GM18507 (cell line): ENCODE data around the gene VPS26C.
"Not testable (repeated sequence)": the region's sequence is repeated elsewhere in the genome, so short reads cannot be mapped to it uniquely, and the experiment has no call there.

Experiments used
- DNase-seq: peaks from one replicate; pipeline ENCODE4 v3.0.0; 2011; ENCODE audit warnings: low read depth; ENCODE audit not compliant: insufficient read length; ENCODE audit errors: extremely low spot score
- FAIRE-seq: peaks from 2 replicates; lab custom pipeline; 2011; peaks lifted over from hg19 to GRCh38; lab: Jason Lieb, UNC

The VPS26C gene

GRCh38 chr21:37267269-37268185, at the start of gene VPS26C:
Gene VPS26C (minus strand): TSS chr21:37267334. CDS start chr21:37267294, 40 bp downstream.
- peak; percentile 85 for DNase-seq
- FAIRE-seq = peak; percentile 99

GRCh38 chr21:37316072-37316471, 48.9 kb upstream of the VPS26C start:
- not testable (repeated sequence) for DNase-seq, FAIRE-seq

GRCh38 chr21:37300114-37300751, 33.1 kb upstream of the VPS26C start:
- DNase-seq (no peak), FAIRE-seq (no peak)

GRCh38 chr21:37297364-37297763, 30.2 kb upstream of the VPS26C start:
- FAIRE-seq (no peak), DNase-seq (no peak)

GRCh38 chr21:37294679-37295078, 27.5 kb upstream of the VPS26C start:
- FAIRE-seq = no peak

GRCh38 chr21:37292941-37293340, 25.8 kb upstream of the VPS26C start:
- DNase-seq (no peak), FAIRE-seq (no peak)

More at GRCh38 chr21:37294679-37295078, 27.5 kb upstream of the VPS26C start:
- no peak for DNase-seq

- FAIRE-seq = no peak
- no peak for DNase-seq
Measured at GRCh38 chr21:37292041-37292440, 24.9 kb upstream of the VPS26C start.

- not testable (repeated sequence) for DNase-seq, FAIRE-seq
Measured at GRCh38 chr21:37283191-37283710, 16.1 kb upstream of the VPS26C start.

GRCh38 chr21:37282602-37283001, 15.5 kb upstream of the VPS26C start:
- not testable (repeated sequence) for FAIRE-seq, DNase-seq

GRCh38 chr21:37281993-37282392, 14.9 kb upstream of the VPS26C start:
- DNase-seq (no peak), FAIRE-seq (no peak)

- FAIRE-seq = no peak
Measured at GRCh38 chr21:37281579-37281978, 14.4 kb upstream of the VPS26C start.

GRCh38 chr21:37279271-37279670, 12.1 kb upstream of the VPS26C start:
- FAIRE-seq, DNase-seq: not testable (repeated sequence)

More at GRCh38 chr21:37281579-37281978, 14.4 kb upstream of the VPS26C start:
- DNase-seq = no peak

- FAIRE-seq (no peak), DNase-seq (no peak)
Measured at GRCh38 chr21:37278199-37278598, 11.1 kb upstream of the VPS26C start.

GRCh38 chr21:37276377-37276776, 9.2 kb upstream of the VPS26C start:
- DNase-seq = no peak

GRCh38 chr21:37273911-37274690, 7.0 kb upstream of the VPS26C start:
- FAIRE-seq (peak; percentile 77), DNase-seq (no peak)

More at GRCh38 chr21:37276377-37276776, 9.2 kb upstream of the VPS26C start:
- FAIRE-seq = no peak

GRCh38 chr21:37273440-37273839, 6.3 kb upstream of the VPS26C start:
- no peak for FAIRE-seq
- no peak for DNase-seq

- no peak for DNase-seq
- no peak for FAIRE-seq
Measured at GRCh38 chr21:37272897-37273296, 5.8 kb upstream of the VPS26C start.

GRCh38 chr21:37270576-37271365, 3.6 kb upstream of the VPS26C start:
- FAIRE-seq = no peak
- DNase-seq = no peak

GRCh38 chr21:37269481-37269880, 2.3 kb upstream of the VPS26C start:
- DNase-seq = no peak
- no peak for FAIRE-seq
